A673 (cell line): ENCODE results near the gene SLC10A4. TPM values are rescaled to one million over a fixed set of nuclear protein-coding genes. Genes with fewer than 3 reads are reported as not detected.
A peak's percentile ranks its signal among the peaks of the same experiment; 100 is the strongest.

Source experiments
- BruUV-seq: library from RNA; stranded (reverse); fragments of 400-500 nt; replicated peaks from 2 replicates; lab custom pipeline; 2021; lab: Mats Ljungman, UMichigan
- CTCF ChIA-PET: fragments of 300-600 bp; sonication (Branson Sonifier 250); formaldehyde crosslinking; loops from one replicate; lab custom pipeline; 2022; ENCODE audit warnings: antibody characterized with exemption; lab: Charles Lee
- POLR2A ChIA-PET: fragments of 300-600 bp; sonication (Branson Sonifier 250); formaldehyde crosslinking; loops from one replicate; lab custom pipeline; 2022; ENCODE audit warnings: antibody characterized with exemption; ENCODE audit not compliant: low non-redundant PET; lab: Charles Lee
- DNase-seq: peaks from one replicate; pipeline ENCODE4 v3.0.0-alpha.2; 2015; ENCODE audit warnings: low spot score
- H3K27ac ChIP-seq: fragments of 200-600 bp; sonication (generic); 2 replicates; pipeline ENCODE4 v1.5.1; 2016; ENCODE audit warnings: mixed run types, low read depth, mild to moderate bottlenecking, mixed read lengths, antibody characterized with exemption, low read length; ENCODE audit not compliant: poor library complexity, severe bottlenecking
- H3K27me3 ChIP-seq: fragments of 200-600 bp; sonication (generic); replicated peaks from 2 replicates; pipeline ENCODE4 v1.6.1; 2017; ENCODE audit warnings: mixed run types, low read depth, mild to moderate bottlenecking, mixed read lengths, antibody characterized with exemption, low read length; ENCODE audit not compliant: insufficient read depth, poor library complexity
- H3K36me3 ChIP-seq: fragments of 200-600 bp; sonication (generic); 2 replicates; pipeline ENCODE4 v1.6.1; 2016; ENCODE audit warnings: mixed run types, mild to moderate bottlenecking, mixed read lengths, antibody characterized with exemption, low read length; ENCODE audit not compliant: insufficient read depth, poor library complexity, severe bottlenecking
- H3K4me1 ChIP-seq: fragments of 200-600 bp; sonication (generic); 2 replicates; pipeline ENCODE4 v1.6.1; 2017; ENCODE audit warnings: mixed run types, mild to moderate bottlenecking, mixed read lengths, antibody characterized with exemption, low read length; ENCODE audit not compliant: insufficient read depth, poor library complexity, severe bottlenecking
- H3K4me3 ChIP-seq: fragments of 200-600 bp; sonication (generic); 2 replicates; pipeline ENCODE4 v1.5.1; 2016; ENCODE audit warnings: low read depth, mixed run types, mild to moderate bottlenecking, mixed read lengths, low read length; ENCODE audit not compliant: poor library complexity, severe bottlenecking
- H3K9me3 ChIP-seq: fragments of 200-600 bp; sonication (generic); 2 replicates; pipeline ENCODE4 v1.6.1; 2016; ENCODE audit warnings: mixed run types, low read depth, mild to moderate bottlenecking, mixed read lengths, antibody characterized with exemption, low read length; ENCODE audit not compliant: poor library complexity, severe bottlenecking
- CTCF ChIP-seq: fragments of 300-800, 200-600 bp; sonication (generic); conservative IDR thresholded peaks from 2 replicates; pipeline ENCODE4 v1.5.1; 2017; ENCODE audit warnings: low read depth, mild to moderate bottlenecking, antibody characterized with exemption, low read length, moderate library complexity, mixed read lengths
- EZH2 ChIP-seq: fragments of 200-600 bp; sonication (generic); IDR thresholded peaks from 2 replicates; pipeline ENCODE4 v1.6.1; 2017; ENCODE audit warnings: borderline replicate concordance, low read depth, mild to moderate bottlenecking, mixed read lengths, antibody characterized with exemption, low read length; ENCODE audit not compliant: poor library complexity, severe bottlenecking
- intact Hi-C: fragments of 100-400 bp; cut with micrococcal nuclease; formaldehyde crosslinking; loops from one replicate; pipeline ENCODE4 v1.10.0; 2022; ENCODE audit not compliant: unreplicated experiment
- total RNA-seq: library from RNA; stranded (reverse); gene quantifications from 2 replicates; pipeline ENCODE4 v1.2.3, GENCODE V29; 2021

Gene SLC10A4
- total RNA-seq, 1 experiment from 2014 or later, result 4.4 TPM

DNA sequence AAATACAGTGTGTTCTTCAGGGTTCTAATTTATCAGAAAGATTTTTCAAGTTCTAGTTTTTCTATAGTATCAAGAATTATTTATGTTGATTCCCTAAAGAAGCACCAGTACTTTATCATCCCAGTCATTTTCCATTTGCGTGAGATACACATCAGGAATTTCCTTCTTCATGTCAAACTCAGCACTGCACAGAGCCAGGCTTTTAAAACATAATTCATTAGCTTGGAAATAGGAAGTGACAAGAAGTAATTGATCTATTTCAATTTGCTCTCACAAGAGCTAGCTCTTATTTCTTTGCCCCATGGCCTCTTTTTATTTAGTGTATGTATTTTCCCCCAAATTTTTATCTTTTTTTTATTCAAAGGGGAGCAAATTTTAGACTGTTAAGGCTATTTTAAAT is 13.0 kb upstream of the SLC10A4 start:
- H3K9me3 ChIP-seq, result no peaks in the 10 kb centered on the region
- ChIA-PET POLR2A (interaction anchor here (0.6 kb wide), 1 partner anchor 36 kb away, joined by 4 read pairs; no protein-coding TSS in a partner anchor), CTCF (no interaction called here)
- intact Hi-C loops, result no loop called here
- BruUV-seq, result no TSS peak
- TF ChIP-seq CTCF (no peak), EZH2 (no peak)
- H3K36me3 ChIP-seq, result no peaks in the 10 kb centered on the region
- no peak for DNase-seq
- H3K27ac ChIP-seq, result no peak overlapping the region
- no peak overlapping the region for H3K4me3 ChIP-seq
- H3K4me1 ChIP-seq, result peaks cover 33% of the 10 kb centered on the region
- H3K27me3 ChIP-seq, result no peaks in the 10 kb centered on the region

- intact Hi-C loops, result no loop called here
- Histone ChIP-seq H3K27ac (no peak overlapping the region), H3K36me3 (no peaks in the 10 kb centered on the region), H3K9me3 (no peaks in the 10 kb centered on the region), H3K4me1 (peaks cover 33% of the 10 kb centered on the region), H3K27me3 (no peaks in the 10 kb centered on the region), H3K4me3 (no peak overlapping the region)
- peak; percentile 78 for DNase-seq
- no TSS peak for BruUV-seq
- POLR2A ChIA-PET, result no interaction called here
- CTCF ChIA-PET, result no interaction called here
- TF ChIP-seq EZH2, result no peak
- TF ChIP-seq CTCF, result no peak
Measured at GRCh38 chr4:48470570-48470969, 12.6 kb upstream of the SLC10A4 start.

GRCh38 chr4:48472794-48473193 is 10.3 kb upstream of the SLC10A4 start:
- CTCF ChIA-PET, result no interaction called here
- no peak overlapping the region for H3K4me3 ChIP-seq

More at GRCh38 chr4:48472794-48473193, 10.3 kb upstream of the SLC10A4 start:
- POLR2A ChIA-PET, result no interaction called here
- intact Hi-C loops, result no loop called here
- no peaks in the 10 kb centered on the region for H3K36me3 ChIP-seq
- no peak for DNase-seq
- peaks cover 17% of the 10 kb centered on the region for H3K4me1 ChIP-seq
- BruUV-seq, result no TSS peak
- H3K9me3 ChIP-seq, result no peaks in the 10 kb centered on the region
- no peak for TF ChIP-seq CTCF
- TF ChIP-seq EZH2, result no peak
- no peak overlapping the region for H3K27ac ChIP-seq
- H3K27me3 ChIP-seq, result no peaks in the 10 kb centered on the region
